Esophagus squamous epithelium (tissue), 4 donors: ENCODE results near the gene TPSG1.

Experiments used
- POLR2A ChIP-seq, 4 donors: fragments of 450-650 bp; IDR thresholded peaks; one replicate each; pipeline ENCODE4 v1.6.1; 2017; ENCODE audit warnings: antibody characterized with exemption in 4 of 4, mild to moderate bottlenecking in 4 of 4, moderate library complexity in 3 of 4
- TF ChIP-seq, protein P1 (sequence below), 6 experiments: fragments of 450-650 bp in 4 of 6; fragments of 200-600 bp in 2 of 6; sonication (generic) in 2 of 6; IDR thresholded peaks; one replicate each; pipeline ENCODE4 v1.5.1; 2016 to 2019; ENCODE audit warnings: antibody characterized with exemption in 6 of 6, mild to moderate bottlenecking in 4 of 6, moderate library complexity in 4 of 6

DNA sequence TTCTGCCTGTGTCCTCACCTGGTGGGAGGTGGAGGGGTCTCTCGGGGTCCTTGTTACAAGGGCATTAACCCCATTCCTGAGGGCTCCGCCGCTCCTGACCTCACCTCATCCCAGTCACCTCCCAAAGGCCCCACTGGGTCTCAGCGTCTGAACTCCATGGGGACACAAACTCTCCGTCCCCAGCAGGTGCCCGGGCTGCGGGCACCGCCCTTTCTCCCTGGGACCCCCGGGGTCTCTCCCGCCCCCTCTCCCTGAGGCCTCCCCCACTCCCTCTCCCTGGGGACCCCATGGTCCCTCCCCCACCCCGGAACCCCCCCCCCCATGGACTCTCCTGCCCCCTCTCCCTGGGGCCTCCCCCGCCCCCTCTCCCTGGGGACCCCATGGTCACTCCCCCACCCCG is 47.3 kb downstream of the TPSG1 start:
- TF ChIP-seq, protein P1, sequence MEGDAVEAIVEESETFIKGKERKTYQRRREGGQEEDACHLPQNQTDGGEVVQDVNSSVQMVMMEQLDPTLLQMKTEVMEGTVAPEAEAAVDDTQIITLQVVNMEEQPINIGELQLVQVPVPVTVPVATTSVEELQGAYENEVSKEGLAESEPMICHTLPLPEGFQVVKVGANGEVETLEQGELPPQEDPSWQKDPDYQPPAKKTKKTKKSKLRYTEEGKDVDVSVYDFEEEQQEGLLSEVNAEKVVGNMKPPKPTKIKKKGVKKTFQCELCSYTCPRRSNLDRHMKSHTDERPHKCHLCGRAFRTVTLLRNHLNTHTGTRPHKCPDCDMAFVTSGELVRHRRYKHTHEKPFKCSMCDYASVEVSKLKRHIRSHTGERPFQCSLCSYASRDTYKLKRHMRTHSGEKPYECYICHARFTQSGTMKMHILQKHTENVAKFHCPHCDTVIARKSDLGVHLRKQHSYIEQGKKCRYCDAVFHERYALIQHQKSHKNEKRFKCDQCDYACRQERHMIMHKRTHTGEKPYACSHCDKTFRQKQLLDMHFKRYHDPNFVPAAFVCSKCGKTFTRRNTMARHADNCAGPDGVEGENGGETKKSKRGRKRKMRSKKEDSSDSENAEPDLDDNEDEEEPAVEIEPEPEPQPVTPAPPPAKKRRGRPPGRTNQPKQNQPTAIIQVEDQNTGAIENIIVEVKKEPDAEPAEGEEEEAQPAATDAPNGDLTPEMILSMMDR (IDR thresholded peaks at IDR 0.05), result no peak
- TF ChIP-seq POLR2A (IDR thresholded peaks at IDR 0.05), result no peak
